HG03565 (cell line): ENCODE data around the gene OXCT2.
"Not testable (repeated sequence)": the region's sequence is repeated elsewhere in the genome, so short reads cannot be mapped to it uniquely, and the experiment has no call there.

Source experiments
- ATAC-seq: cut with Tn5 transposase; IDR thresholded peaks from one replicate; pipeline ENCODE4 v1.9.1; 2021; ENCODE audit warnings: mild to moderate bottlenecking, moderate library complexity; ENCODE audit not compliant: unreplicated experiment

Gene OXCT2

DNA sequence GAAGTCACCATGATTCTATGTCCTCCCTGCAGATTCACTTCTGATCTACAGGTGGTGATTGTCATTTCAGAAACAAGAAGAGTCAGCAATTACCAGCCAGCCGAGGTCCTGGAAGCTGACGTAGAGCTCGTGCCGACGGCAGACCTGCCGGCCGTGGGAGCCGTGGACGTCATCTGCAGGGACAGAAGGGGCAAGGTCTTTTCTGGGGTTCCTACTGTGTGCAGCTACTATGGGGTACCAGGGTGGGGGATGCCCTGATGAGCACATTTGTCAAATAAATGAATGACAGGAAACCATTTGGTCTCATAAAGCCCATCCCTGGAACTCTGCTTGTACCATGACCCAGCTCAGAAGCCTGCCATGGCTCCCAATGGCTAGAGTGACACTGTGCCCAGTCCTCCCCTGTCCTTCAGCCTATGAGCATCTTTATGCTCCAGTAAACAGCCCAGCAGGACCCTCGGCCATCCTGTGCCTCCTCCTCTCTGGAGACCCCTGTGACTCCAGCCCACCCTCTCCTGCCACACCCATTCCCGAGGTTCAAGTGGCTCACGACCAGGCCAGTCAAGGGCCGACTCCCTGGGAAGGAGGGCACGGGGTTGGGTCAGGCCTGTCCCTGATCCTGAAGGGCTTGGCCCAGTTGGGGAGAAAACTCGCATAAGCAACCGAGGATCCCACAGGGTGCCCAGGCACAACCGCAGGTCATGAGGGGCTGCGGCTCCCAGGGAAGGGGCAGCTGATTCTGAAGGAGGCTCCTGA lies 7.4 kb downstream of the OXCT2 start:
- ATAC-seq: not testable (repeated sequence)

DNA sequence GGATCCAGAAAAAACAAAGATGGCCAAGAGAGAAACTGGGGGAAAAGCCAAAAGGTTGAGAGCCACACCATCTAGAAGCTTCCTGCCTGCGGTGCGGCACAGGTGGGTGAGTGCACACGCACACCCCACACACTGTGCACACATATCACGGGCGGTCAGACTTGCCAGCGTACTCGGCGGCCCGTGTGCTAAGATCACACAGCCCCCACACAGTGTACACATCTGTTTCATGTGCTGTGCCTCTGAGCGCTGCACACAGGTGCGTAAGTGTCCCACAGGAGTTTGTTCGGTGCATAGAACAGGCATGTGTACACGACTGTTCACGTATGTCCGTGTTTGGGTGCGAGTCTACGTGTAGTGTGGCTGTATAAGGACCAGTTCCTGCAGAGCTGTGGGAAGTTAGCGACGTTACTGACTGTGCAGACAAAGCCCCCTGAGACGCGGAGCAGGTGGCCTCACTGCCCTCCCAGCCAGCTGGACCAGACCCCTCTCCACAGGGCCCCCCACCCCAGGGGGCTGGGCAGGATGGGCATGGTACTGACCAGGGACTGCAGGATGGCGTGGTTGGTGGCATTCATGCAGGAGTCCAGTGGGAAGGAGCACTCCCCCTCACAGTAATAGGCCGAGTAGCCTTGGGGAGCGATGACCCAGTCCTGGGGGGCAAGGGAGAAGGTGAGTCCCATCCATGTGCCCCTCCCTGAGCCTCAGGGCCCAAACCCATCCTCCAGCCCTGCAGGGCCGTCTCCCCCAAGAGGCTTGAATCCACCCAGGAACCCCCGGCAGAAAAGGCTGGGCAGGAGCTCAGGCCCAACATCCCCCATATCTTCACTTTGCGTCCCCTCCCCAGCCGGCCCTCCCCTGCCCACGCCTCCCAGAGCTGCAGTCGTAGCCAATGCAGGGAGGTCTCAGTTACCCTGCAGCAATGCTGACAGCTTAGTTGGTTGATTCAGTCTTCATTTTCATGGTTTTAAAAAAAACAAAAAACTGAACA lies 8.3 kb downstream of the OXCT2 start:
- ATAC-seq: no peak

DNA sequence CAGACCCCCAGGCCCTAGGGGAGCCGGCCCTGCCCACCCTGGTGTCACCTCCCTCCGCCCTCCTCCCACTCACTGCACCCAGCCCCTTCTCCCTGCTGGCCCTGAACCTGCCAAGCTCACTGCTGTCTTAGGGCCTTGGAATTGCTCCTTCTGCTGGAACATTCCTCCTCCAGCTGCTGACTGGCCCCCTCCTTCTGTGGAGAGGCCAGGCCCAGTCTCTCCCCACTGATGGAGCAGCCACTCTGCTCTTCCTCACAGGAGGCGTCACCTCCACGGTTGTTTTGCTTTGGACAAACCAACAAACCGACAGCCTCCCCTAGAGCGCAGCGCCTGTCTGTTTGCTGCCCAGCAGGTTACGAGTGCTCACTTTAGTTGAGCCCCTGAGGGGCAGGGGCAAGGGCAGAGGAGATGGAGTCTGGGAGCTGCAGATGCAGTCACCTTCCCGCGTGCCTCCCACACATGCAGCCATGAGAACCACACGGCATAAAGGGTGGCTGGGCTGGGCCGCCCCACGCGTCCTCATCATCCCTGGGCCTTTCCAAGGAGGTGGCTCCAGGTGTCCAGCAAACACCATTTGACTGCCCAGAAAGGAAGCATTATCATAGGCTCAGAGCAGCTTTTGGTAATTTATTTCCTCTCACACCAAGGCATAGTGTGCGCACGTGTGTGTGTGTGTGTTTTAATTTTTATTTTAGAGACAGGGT lies 9.4 kb downstream of the OXCT2 start:
- ATAC-seq: no peak

DNA sequence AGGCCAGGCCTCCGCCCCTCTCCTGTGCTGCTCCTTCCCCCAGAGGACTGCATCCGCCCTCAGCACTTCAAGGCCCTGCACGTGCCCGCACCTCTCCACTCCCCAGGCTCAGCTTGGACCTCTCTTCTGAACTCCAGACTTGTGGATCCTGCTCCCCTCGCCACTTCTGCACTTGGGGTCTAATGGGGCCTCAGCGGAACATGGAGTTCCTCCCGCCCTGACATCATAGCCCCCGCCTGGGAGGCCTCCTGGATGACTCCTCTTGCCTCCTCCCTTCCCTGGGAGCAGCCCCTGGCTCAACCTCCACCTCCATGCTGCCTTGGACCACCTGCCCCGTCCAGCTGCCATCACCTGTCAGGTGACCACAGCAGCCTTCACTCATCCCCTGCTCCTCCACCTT lies 10.1 kb downstream of the OXCT2 start:
- no peak for ATAC-seq

DNA sequence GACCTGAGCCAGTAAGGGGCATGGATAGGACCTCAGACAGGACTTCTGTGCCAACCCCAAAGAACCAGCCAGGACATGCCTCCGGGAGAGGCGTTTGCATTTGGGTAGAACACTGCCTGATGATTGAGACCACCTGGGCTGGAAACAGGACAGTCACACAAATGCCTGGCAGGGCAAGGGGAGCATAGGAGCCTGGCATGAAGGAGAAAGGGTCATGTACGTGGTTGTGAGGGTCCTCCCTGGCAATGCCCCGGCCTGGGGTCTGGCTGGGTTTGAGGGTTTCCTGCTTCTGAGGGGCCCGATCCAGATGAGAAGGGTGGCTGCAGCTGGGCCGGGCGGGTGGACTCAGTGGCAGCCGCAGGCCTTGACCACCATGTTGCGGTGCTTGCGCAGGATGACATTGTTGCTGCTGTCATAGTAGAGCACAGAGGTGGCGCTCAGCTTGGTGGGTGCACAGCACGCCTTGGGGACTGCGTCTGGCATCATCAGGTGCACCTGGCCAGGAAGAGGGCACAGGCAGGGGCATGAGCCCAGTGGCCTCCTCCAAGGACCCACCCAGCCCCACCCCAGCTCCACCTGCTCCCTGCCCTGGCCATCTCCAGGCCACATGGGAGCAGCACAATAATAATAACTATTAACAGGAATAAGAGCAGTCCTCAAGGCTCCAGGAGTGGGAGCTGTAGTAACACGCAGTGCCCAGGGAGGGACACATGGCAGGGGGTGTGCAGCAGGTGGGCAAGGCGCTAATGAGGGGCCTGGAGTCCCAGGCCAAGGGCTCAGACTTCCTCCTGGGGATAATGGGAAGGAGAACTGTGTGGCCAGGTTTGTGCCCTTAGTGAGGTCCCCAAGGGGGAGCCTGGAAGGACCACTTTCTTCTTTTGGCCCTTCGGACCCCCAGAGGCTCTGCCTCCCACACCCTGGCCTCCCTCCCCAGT lies 10.8 kb downstream of the OXCT2 start:
- no peak for ATAC-seq

DNA sequence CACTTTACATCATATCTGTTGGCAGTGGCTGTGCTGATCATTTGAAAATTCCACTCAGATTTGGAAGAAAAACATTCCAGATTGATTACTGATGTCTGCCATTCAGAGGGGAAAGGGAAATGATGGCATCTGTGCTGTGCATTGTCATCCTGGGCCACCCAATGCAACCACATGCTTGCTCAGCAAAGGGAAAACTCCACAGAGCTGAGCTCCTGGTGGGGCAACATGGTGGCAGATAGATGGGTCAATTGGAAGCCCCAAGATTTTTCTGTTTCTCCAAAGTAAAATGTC lies 11.8 kb downstream of the OXCT2 start:
- ATAC-seq: no peak

DNA sequence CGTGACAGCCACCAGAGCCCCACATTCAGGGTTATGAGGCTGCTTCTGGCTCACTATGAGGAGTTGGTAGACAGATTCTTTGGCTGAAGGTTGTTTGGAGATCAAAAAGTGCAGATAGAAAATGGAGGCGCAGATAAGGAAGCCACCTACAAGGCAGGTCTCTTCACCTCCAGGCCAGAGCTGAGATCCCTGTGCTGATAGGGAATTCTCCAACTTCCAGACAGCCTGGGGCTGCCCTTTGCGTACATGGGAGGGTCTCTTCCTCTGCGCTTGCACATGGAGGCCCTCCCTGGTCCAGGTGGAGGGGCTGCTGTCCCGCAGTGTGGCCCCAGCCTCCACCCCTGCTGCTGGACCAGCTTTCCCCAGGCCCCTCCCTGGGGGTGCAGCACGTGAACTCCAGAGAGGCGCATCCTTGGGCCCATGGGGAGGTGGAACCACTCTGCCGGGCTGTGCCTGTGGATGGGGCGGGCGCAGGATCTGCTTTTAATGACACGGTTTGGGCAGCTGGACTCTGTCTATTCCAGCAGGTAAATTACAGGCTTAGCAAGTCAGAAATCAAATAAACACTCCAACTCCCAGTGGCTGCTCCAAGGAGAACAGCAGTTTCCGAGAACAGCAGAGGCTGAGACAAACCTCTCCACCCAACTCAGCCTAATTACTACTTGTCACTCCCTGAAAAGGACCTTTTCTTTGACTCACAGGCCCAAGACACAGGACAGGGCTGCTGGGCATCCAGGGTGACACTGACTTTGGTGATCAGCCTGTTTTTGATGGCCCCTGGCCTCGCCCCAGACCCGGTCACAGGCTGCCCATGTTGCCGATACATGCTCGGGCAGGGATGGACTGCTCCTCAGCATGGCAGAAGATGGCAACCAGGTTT lies 12.4 kb downstream of the OXCT2 start:
- ATAC-seq: no peak

DNA sequence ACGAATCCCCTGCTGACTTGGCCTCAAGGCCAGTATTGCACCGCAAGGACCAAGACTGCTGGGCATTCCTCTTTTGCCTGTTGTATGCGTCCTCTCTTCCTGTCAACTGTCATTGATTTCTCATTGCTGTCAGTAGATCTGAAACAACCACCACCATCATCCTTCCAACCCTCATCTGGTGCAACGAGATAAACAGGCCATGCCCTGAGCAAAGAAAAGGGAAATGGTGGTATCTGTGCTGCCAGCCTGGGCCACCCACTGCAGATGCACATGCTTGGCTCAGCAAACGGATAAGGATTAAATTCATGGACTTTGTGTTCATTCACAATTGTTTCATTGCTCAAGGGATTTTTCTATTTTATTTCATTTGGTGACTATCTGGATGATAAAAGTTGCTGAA lies 13.6 kb downstream of the OXCT2 start:
- no peak for ATAC-seq

DNA sequence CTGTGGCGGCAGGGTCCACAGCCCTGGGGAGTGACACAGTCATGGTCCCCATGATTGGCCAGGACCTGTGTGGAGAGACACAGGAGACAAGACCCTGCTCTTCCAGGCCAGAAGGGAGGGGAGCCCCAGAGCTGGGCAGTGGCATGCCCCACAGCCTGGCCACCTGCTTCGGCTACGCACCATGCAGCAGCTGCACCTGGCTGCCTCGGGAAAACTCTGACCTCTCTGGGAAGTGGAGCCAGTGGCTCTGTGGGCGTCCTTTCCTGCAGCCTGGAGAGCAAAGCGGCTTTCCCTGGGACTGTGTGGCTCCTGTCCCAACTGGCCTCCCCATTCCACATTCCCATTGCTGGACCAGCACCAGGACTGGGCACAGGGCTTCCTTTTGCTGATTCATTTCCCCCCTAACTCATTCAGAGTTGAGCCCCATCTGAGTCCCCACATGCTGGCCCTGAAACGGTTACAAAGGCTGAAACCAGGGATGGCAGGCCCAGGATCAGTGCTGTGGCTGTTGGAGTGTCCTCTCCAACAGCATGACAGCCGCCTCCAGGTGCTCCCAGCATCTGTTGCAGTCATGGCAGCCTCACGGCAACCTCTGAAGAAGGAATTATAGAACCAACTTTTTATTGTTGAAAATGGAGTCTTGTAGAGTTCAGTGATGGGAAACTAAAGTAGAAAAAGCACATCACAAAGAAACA lies 15.0 kb downstream of the OXCT2 start:
- no peak for ATAC-seq

DNA sequence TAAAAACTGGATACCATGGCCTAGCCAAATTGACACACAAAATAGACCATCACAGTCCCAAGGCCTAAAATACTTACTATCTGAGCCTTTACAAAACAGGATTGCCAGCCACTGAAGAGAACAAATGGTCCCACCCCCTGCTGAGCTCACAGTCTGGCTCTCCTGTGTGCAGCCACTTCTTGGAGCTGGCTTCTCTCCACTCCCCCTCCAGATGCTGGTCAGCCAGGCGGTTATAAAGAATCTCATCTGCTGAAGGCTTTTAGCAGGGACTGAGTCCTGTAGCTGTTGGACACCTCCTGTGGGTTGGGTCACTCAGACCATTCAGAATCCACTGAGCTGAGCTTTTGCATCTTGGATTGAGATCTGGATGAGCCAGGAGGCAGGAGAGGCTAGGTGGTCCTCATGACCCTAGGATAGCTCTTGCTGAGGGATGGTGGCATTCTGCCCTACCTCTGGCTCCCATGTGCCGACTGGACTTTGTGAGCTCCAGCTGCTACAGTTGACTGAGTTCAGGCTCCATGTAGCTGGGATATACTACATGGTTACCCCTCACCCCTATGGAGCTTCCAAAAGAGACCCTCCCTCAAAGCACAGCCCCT lies 16.1 kb downstream of the OXCT2 start:
- no peak for ATAC-seq

DNA sequence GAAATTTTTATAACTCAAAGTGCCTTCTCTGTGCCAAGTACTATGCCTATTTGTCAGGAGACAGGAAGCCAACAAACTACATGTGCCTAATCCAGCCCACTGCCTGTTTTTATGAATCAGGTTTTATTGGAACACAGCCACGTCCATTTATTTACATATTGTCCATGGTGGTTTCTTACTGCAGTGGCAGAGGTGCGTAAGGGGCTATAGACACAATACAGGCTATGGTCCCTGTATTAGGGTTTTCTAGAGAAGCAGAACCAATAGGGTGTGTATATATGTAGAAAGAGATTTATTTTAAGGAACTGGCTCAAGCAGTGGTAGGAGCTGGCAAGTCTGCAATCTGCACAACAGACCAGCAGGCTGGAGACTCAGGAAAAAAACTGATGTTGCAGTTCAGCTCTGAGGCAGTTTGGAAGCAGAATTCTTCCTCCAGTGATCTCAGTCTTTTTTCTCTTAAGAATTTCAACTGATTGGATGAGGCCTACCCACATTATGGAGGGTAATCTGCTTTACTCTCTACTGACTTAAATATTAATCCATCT lies 17.1 kb downstream of the OXCT2 start:
- ATAC-seq: no peak

DNA sequence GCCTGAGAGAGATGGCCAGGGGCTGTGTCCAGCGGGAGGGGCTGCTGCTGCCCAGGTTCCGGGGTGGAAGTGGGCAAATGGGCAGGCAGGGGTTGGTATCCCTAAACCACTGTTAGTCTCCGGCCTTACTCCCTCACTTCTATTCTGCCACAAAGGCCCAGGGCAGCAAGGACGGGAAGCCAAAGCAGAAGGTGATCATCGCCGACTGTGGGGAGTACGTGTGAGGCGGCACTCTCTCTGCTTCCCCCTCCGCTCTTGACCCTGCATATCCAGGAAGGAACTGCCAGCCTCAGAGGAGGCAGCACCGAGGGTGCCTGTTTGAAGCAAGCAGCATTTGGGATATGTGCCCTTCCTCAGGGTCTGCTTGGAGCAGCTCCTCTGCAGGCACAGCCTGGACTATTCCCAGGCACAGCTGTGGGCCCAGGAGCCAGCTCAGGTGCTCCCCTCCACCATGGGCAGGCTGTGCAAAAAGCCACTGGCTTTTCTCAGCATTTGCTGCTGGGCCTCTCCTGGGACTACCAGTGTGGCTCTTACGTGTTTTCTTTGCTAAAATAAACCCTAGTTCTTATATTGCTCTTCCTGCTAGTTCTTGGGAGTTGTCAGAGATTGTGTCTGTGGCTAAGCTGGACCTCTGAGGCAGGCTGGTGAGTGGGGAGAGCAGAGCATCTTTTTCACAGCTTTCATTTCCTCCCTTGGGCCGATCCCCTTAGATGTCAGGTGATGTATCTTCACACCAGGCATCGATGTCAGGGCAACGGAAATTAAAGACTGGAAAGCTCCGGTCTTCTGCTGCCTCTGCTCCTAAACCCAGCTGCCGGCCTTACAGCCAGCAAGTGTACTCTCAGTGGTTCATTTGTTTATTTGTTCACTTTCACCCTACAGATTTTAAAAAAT lies 17.8 kb downstream of the OXCT2 start:
- ATAC-seq: no peak

DNA sequence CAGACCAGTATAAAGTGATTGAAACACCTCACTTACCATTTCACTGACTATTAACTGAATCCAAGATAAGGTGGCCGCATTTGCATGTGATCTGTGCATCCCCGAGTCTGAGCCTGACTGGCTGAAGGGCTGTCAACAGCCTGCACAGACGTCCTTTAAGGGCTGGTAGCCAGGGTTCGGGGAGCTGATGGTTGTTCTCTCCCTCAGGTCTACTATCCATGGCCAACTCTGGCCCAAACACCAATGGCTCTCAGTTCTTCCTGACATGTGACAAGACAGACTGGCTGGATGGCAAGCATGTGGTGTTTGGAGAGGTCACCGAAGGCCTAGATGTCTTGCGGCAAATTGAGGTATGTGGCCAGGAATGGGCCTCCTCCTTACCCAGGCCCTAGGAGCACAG lies 18.4 kb downstream of the OXCT2 start:
- ATAC-seq: no peak

DNA sequence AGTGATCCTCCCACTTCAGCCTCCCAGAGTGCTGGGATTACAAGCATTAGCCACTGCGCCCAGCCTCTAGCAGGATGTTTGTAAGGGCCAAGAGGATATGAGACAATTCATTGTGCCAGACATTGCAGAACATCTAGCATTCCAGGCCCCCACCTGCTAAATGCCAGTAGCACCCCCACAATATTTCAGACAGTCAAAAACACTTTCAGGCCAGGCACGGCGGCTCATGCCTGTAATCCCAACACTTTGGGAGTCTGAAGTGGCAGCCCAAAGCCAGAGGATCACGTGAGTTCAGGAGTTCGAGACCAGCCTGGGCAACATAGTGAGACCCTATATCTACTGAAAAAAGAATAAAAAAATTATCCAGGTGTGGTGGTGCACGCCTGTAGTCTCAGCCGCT lies 19.6 kb downstream of the OXCT2 start:
- ATAC-seq: no peak

DNA sequence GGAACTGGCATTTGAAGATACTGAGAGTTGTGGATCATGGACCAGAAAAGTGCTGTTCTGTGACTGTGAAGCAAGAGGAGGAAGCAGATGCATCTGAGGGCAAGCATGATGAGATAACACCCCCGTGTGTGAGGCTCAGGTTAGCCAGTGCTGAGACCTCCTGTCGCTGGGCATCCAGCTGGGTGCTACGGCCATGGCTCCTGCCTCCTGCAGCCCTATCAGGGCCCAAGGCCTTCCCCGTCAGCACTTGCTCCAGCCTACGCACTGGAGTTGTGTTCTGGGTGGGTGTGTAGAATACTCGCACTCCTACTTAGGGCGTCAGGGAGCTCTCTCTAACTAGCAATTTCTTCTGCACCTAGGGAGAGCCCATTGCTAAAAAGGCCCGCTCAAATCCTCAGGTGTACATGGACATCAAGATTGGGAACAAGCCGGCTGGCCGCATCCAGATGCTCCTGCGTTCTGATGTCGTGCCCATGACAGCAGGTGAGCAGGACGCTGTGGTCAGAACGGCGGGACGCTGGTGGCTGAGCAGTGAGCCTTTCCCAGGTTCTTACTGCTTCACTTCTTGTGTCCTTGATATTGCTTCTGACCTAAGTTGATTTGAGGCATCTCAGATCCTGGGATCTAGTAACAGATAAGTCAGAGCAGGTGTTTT lies 26.0 kb downstream of the OXCT2 start:
- ATAC-seq: no peak

DNA sequence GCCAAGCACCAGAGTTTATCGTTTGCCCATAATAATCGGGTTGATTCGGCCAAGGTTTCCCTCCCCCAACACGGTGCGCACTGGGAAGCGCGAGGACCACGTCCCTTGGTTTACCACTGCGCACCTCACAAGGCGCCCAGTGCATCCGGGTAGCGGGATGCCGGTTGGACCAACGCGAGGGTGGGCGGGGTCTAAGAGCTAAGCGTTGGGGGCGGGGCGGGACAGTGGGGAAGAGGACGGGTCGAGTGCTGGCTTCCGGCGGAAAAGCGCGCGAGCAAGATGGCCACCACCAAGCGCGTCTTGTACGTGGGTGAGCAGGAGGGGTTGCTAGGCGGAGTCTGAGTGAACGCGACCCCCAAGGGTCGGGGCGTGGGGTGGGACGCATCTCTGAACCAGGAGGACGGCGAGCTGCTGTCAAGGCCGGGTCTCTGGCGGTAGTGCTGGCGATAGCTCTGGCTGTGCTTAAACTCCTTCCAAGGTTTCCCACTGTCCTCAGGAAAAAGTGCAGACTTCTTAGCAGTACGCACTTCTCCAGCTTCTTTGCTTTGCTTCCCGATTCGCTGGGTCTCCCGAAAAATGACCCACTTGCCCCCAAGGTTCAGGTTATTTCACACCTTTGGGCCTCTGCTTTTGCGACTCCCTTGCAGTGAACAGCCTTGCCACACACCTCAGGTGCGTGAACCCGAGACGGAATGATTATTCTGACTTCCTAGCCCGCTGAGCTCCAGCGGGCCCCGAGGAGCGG lies 32.4 kb downstream of the OXCT2 start, which contains the start of gene PPIE:
PPIE (plus strand) TSS at position 261 of the 745 bp plus-strand sequence; CDS start at position 280, 19 bp downstream.
- ATAC-seq: peak; percentile 48
